GM21786 (cell line): ENCODE measurements around the gene PPP1R16B.
A peak's percentile ranks its signal among the peaks of the same experiment; 100 is the strongest.

Source experiments
- ATAC-seq: cut with Tn5 transposase; IDR thresholded peaks from one replicate; pipeline ENCODE4 v1.9.1; 2021; ENCODE audit not compliant: unreplicated experiment

The PPP1R16B gene

GRCh38 chr20:38874460-38875174 lies 69.1 kb downstream of the PPP1R16B start:
- ATAC-seq = no peak

DNA sequence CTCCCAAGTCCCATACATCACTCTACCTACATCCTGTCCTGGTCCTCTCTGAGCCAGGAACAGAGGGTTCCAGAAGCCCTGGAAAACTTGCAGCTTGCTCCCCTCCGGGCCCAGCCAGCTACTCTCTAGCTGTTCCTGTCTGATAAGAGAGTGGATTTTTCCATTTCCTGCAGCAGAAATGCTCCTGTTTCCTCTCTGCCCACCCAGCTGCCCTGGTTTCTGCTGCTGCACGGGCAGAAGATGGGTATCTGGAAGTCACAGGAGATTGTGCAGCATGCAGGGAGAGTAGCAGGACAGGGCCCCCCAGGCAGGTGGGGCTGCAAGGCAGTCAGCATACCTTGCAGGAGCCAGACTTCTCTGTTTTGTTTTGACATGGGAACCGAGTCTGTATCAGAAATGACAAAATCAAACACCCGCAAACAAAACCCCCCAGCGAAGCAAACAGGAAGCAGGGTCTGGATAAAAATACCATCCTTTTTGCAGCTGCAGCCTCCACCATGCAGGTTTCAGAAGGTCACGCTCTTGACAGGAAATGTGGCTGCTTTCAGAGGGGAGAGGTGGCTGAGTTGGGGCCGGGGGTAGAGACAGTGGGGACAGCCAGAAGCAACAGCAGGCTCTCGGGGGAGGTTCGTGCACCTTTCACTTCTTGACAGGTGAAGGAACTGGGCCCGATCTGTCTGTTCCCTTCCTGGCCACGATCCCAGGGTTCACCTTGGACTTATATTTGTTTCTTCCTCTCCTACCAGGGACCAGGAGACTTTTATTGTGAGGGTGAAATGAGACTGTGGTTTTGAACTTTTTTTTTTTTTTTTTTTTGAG lies 69.9 kb downstream of the PPP1R16B start:
- ATAC-seq = peak; percentile 42

DNA sequence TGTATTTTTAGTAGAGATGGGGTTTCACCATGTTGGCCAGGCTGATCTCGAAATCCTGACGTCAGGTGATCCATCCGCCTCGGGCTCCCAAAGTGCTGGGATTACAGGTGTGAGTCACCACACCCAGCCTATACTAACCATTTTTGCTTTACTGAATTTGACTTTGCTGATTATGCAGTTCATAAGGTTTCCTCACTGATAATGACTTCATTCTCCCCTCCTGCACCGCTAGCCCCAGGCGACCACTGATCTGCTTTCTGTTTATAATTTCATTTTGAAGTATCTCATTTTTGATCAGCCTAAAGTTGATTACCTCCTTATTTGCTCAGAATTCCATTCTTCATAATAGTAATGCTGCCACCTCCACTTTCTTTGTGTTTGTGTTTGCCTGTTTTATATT lies 72.0 kb downstream of the PPP1R16B start:
- ATAC-seq = no peak

DNA sequence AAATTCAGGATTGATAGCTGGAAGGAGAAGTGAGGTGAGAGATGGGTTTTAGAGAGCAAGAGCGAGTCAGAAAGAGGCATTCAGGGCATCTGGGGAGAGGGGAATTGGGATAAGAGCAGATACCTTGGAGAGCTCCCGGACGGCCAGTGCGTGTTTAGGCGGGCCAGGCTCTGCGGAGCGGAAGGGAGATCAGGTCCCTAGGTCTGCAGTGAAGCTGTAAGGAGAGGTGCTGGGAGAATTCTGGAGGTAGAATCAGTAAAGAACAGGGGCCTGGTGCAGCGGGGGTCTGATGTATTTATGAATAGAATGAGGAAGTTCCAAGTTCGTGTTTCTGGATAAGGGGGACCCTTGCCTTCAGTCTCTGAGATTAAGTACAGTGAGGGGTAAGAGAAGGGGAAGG lies 73.4 kb downstream of the PPP1R16B start:
- ATAC-seq = no peak

GRCh38 chr20:38880952-38881735 lies 75.6 kb downstream of the PPP1R16B start:
- no peak for ATAC-seq

GRCh38 chr20:38881806-38882440 lies 76.4 kb downstream of the PPP1R16B start:
- no peak for ATAC-seq

DNA sequence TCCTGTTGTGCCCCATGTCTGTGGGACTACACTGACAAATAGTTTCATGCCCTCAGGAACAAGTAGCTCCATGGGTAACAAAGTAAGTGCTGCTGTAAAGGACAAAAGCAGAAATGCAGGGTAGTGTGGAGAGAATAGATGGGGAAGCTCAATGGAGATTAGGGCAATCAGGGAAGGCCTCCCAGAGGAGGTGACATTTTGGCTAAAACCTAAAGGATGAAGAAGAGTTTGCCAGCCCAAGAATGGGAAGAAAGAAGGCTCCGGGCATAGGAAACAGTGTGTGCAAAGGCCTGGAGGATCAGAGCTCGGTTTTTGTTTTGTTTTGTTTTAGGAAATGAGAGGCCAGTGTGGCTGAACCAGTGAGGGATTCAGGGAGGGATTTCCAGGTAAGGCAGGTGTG lies 77.1 kb downstream of the PPP1R16B start:
- ATAC-seq = no peak

DNA sequence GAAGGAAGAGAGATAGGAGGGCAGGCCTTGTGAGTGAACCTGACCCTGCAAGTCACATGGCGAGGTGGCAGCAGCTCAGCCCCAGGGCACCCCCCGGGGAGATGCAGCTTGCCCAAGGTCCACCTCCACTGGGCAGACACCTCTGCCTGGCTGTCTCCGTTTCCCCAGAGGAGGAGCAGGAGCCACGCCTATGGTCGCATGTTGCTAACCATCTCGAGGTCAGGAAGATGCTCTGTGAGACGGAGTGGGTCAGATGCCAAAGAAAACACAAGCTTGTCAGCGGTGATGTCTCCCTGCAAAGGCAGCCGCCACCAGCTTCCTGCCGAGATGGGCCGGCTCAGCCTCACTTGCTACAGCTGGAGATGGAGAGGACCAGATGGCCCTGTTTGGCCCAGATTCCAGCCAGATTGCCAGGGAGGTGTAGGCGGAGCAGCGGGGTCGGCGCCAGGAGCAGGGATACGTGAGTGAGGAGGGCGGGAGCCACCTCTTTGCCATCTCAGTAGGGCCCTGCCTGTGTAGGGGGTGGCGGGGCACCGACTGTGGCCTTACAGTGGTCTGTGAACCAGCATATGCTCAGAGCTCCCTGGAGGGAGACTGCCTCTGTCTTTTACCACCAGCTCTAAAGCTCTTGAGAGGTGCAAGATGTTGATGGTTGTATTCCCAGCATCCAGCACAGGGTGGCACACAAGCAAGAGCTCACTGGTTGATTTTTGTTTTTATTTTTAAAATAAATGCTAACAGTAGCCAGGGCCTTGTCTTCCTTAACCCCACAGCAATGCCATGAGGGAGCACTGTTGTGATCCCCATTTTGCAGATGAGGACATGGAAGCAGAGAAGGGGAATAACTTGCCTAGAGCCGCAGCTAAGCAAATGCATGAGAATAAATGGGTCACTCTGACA lies 77.8 kb downstream of the PPP1R16B start:
- no peak for ATAC-seq

DNA sequence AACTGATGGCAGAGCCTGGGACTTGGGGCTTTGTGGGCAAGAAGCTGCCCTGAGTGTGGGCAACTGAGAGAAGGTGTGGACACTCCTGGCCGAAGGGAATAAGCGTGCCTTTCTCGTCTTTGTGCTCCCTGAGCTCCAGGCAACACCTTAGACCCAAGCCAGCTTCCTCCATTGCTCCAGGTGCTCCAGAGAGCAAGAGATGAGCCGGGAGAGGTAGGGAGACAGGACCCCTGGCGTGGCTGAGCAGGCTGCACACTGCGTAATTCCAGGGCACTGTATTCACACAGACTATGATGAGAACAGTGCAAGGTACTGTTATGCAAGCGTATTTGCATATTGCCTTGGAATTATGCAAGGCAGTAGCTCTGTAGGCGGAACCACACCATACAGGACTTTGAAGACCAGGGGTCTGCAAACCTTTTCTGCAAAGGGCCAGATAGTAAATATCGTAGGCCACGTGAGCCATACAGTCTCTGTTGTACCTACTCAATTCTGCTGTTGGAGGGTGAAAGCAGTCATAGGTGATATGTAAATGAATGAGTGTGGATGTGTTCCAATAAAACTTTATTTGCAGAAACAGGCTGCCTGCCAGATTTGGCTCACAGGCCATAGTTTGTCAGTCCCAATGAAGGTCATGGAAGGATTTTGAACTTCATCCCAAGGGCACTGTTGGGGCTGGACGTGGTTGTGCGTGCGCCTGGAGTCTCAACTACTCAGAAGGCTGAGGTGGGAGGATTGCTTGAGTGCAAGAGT lies 78.7 kb downstream of the PPP1R16B start:
- ATAC-seq = no peak

GRCh38 chr20:38885357-38885756 lies 79.9 kb downstream of the PPP1R16B start:
- no peak for ATAC-seq

GRCh38 chr20:38888059-38888831 lies 82.7 kb downstream of the PPP1R16B start:
- ATAC-seq = no peak

- ATAC-seq = no peak
Observed at GRCh38 chr20:38889050-38889449, 83.6 kb downstream of the PPP1R16B start.

DNA sequence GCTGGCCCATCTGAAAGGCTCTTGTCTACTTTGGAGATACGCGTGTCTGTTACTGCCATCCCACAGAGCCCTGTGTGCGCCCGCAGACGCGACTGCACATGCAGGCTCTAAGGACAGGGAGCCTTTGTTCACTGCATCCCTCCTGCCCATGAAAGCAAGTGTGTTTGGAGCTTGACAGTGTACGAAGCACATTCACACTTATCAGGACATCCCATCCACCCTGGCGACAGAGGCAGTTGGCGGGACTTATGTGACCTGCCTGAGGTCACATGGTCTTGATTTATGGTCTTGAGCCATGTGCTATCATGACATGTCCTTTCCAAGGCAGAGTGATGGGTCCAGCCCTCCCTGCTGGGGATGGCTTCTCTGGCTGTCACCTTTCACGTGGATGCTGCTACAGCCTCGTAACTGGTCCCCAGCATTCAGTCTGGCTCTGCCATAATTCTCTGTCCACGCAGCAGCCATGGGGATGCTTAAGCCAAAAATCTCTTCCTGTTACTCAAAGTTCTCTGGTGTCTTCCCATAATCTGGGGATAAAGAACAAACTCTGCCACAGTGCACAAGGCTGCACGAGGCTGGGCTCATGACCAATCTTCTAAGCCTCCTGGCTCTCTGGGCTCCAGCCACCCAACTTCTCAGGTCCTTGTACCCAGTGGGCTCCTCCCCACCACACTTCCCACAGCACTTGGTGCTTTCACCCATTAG lies 84.4 kb downstream of the PPP1R16B start:
- no peak for ATAC-seq

GRCh38 chr20:38890497-38890818 lies 85.0 kb downstream of the PPP1R16B start:
- no peak for ATAC-seq

GRCh38 chr20:38892091-38892981 lies 86.8 kb downstream of the PPP1R16B start:
- ATAC-seq = peak; percentile 59

- ATAC-seq = no peak
Observed at GRCh38 chr20:38893056-38893564, 87.6 kb downstream of the PPP1R16B start.

DNA sequence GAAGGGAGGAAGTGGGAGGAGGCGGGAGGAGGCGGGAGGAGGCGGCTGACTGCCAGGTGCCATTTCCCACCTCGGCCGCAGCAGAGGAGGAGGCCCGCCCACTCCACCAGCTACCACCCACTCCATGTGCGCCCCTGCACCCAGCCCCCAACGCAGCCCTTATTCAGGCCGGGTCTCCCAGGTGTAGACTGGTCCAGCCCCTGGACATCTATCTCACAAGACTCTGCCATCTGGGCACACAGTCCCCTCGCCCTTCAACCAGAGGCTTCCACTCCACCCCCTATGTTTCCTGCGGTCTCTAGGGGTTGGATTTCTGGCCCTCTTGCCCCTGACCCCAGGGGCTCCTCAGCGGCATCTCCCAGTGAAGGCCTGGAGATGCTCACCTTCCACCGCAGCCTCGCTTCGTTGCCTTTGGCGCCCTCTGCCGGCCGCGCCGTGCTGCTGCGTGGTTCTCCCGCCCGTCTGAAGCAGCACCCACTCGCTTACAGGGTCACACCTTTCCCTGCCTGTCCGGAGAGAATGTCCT lies 88.1 kb downstream of the PPP1R16B start:
- no peak for ATAC-seq
